Mucosa of rectum (tissue), 2 donors: ENCODE results near the gene QSOX1.

Experiments used
- H3K27ac ChIP-seq, 2 donors: one replicate each; pipeline ENCODE4 v1.7.0; 2013; ENCODE audit warnings: inconsistent platforms in 2 of 2, low read depth in 2 of 2, low read length in 2 of 2
- H3K27me3 ChIP-seq, 2 donors: one replicate each; pipeline ENCODE4 v1.7.0; 2013; ENCODE audit warnings: low read length in 2 of 2; ENCODE audit not compliant: control insufficient read depth in 2 of 2, insufficient read depth in 2 of 2
- H3K36me3 ChIP-seq, 2 donors: one replicate each; pipeline ENCODE4 v1.7.0; 2013; ENCODE audit warnings: low read length in 2 of 2; ENCODE audit not compliant: control insufficient read depth in 2 of 2, insufficient read depth in 2 of 2
- H3K4me1 ChIP-seq, 2 donors: one replicate each; pipeline ENCODE4 v1.7.0; 2013; ENCODE audit warnings: low read length in 2 of 2, mild to moderate bottlenecking in 1 of 2; ENCODE audit not compliant: control insufficient read depth in 2 of 2, insufficient read depth in 2 of 2
- H3K4me3 ChIP-seq, 2 donors: one replicate each; pipeline ENCODE4 v1.7.0; 2013; ENCODE audit warnings: low read length in 2 of 2
- H3K9ac ChIP-seq, 2 donors: one replicate each; pipeline ENCODE4 v1.7.0; 2013; ENCODE audit warnings: low read length in 2 of 2, low read depth in 1 of 2, mild to moderate bottlenecking in 1 of 2
- H3K9me3 ChIP-seq, 2 donors: one replicate each; pipeline ENCODE4 v1.7.0; 2013; ENCODE audit warnings: low read length in 2 of 2; ENCODE audit not compliant: control insufficient read depth in 2 of 2
- donor health status: healthy.
- donor health status: Normal muscosa, but diverticular disease.

The QSOX1 gene

GRCh38 chr1:180208264-180208663 is 53.6 kb downstream of the QSOX1 start:
- no peaks in the 10 kb centered on the region for H3K4me1 ChIP-seq
- H3K9ac ChIP-seq: no peak overlapping the region
- peaks cover 0 to 3% of the 10 kb centered on the region in 2 donors for H3K27me3 ChIP-seq

GRCh38 chr1:180210008-180210620 is 55.4 kb downstream of the QSOX1 start:
- no peaks in the 10 kb centered on the region for H3K4me1 ChIP-seq
- no peak overlapping the region for H3K4me3 ChIP-seq
- no peak overlapping the region for H3K27ac ChIP-seq
- H3K9ac ChIP-seq: no peak overlapping the region
- H3K27me3 ChIP-seq: peaks cover 0 to 3% of the 10 kb centered on the region in 2 donors
- no peaks in the 10 kb centered on the region for H3K9me3 ChIP-seq
- no peaks in the 10 kb centered on the region for H3K36me3 ChIP-seq

More at GRCh38 chr1:180208264-180208663, 53.6 kb downstream of the QSOX1 start:
- Histone ChIP-seq H3K27ac (no peak overlapping the region), H3K9me3 (no peaks in the 10 kb centered on the region), H3K36me3 (no peaks in the 10 kb centered on the region), H3K4me3 (no peak overlapping the region)

GRCh38 chr1:180211156-180211859 is 56.6 kb downstream of the QSOX1 start:
- Histone ChIP-seq H3K9ac (no peak overlapping the region), H3K4me3 (no peak overlapping the region), H3K9me3 (no peaks in the 10 kb centered on the region), H3K27me3 (peaks cover 0 to 3% of the 10 kb centered on the region in 2 donors), H3K4me1 (no peaks in the 10 kb centered on the region), H3K36me3 (no peaks in the 10 kb centered on the region), H3K27ac (no peak overlapping the region)

GRCh38 chr1:180211860-180212229 is 57.2 kb downstream of the QSOX1 start:
- Histone ChIP-seq H3K27ac (no peak overlapping the region), H3K36me3 (no peaks in the 10 kb centered on the region), H3K4me3 (no peak overlapping the region), H3K9ac (no peak overlapping the region), H3K27me3 (peaks cover 0 to 3% of the 10 kb centered on the region in 2 donors), H3K4me1 (no peaks in the 10 kb centered on the region), H3K9me3 (no peaks in the 10 kb centered on the region)

GRCh38 chr1:180213401-180214170 is 58.9 kb downstream of the QSOX1 start:
- Histone ChIP-seq H3K4me3 (no peak overlapping the region), H3K27me3 (peaks cover 0 to 3% of the 10 kb centered on the region in 2 donors), H3K27ac (no peak overlapping the region), H3K9ac (no peak overlapping the region), H3K9me3 (no peaks in the 10 kb centered on the region), H3K4me1 (no peaks in the 10 kb centered on the region), H3K36me3 (no peaks in the 10 kb centered on the region)

- H3K27ac ChIP-seq: no peak overlapping the region
- H3K4me3 ChIP-seq: no peak overlapping the region
- H3K4me1 ChIP-seq: no peaks in the 10 kb centered on the region
- H3K9ac ChIP-seq: no peak overlapping the region
- H3K27me3 ChIP-seq: peaks cover 0 to 3% of the 10 kb centered on the region in 2 donors
- no peaks in the 10 kb centered on the region for H3K9me3 ChIP-seq
- H3K36me3 ChIP-seq: no peaks in the 10 kb centered on the region
These were observed 61.4 kb downstream of the QSOX1 start for GRCh38 chr1:180215856-180216625.

- no peaks in the 10 kb centered on the region for H3K36me3 ChIP-seq
- no peak overlapping the region for H3K4me3 ChIP-seq
- no peaks in the 10 kb centered on the region for H3K4me1 ChIP-seq
These were observed 62.3 kb downstream of the QSOX1 start for GRCh38 chr1:180217006-180217405.

GRCh38 chr1:180218806-180219765 is 64.4 kb downstream of the QSOX1 start:
- no peaks in the 10 kb centered on the region for H3K36me3 ChIP-seq
- H3K9ac ChIP-seq: no peak overlapping the region
- H3K27me3 ChIP-seq: peaks cover 3 to 13% of the 10 kb centered on the region in 2 donors
- H3K4me3 ChIP-seq: no peak overlapping the region
- no peak overlapping the region for H3K27ac ChIP-seq
- H3K4me1 ChIP-seq: no peaks in the 10 kb centered on the region
- no peaks in the 10 kb centered on the region for H3K9me3 ChIP-seq

More at GRCh38 chr1:180217006-180217405, 62.3 kb downstream of the QSOX1 start:
- Histone ChIP-seq H3K9ac (no peak overlapping the region), H3K9me3 (no peaks in the 10 kb centered on the region), H3K27ac (no peak overlapping the region), H3K27me3 (peaks cover 0 to 3% of the 10 kb centered on the region in 2 donors)

GRCh38 chr1:180219776-180220175 is 65.1 kb downstream of the QSOX1 start:
- H3K9me3 ChIP-seq: no peaks in the 10 kb centered on the region
- no peak overlapping the region for H3K9ac ChIP-seq
- H3K36me3 ChIP-seq: no peaks in the 10 kb centered on the region
- peaks cover 8 to 17% of the 10 kb centered on the region in 2 donors for H3K27me3 ChIP-seq
- H3K4me1 ChIP-seq: no peaks in the 10 kb centered on the region
- no peak overlapping the region for H3K27ac ChIP-seq
- no peak overlapping the region for H3K4me3 ChIP-seq
